ENCODE data around the gene DNTT.

DNTT gene

GRCh38 chr10:96378741-96379140, 74.5 kb downstream of the DNTT start:
- no peak for DNase-seq (ENCODE audit: low spot score)

GRCh38 chr10:96379758-96380157, 75.5 kb downstream of the DNTT start:
- no peak for DNase-seq (ENCODE audit: low spot score)

GRCh38 chr10:96380821-96381220, 76.6 kb downstream of the DNTT start:
- no peak for DNase-seq (ENCODE audit: low spot score)

- no peak for DNase-seq (ENCODE audit: low spot score)
Observed at GRCh38 chr10:96384506-96384905, 80.3 kb downstream of the DNTT start.

GRCh38 chr10:96387161-96387560, 82.9 kb downstream of the DNTT start:
- no peak for DNase-seq (ENCODE audit: low spot score)

- DNase-seq (ENCODE audit: low spot score), result no peak
Observed at GRCh38 chr10:96387601-96388000, 83.4 kb downstream of the DNTT start.

Measured in D341Med (cell line).